ENCODE results near the gene CA5A. TPM values are rescaled to one million over a fixed set of nuclear protein-coding genes. Genes with fewer than 3 reads are reported as not detected.

The CA5A gene
- total and polyA plus RNA-seq, 2 of the 13 experiments (the other 11 are each of a cell fraction or from before 2014, with no cell fraction given), result 66.8 to 106 TPM

DNA sequence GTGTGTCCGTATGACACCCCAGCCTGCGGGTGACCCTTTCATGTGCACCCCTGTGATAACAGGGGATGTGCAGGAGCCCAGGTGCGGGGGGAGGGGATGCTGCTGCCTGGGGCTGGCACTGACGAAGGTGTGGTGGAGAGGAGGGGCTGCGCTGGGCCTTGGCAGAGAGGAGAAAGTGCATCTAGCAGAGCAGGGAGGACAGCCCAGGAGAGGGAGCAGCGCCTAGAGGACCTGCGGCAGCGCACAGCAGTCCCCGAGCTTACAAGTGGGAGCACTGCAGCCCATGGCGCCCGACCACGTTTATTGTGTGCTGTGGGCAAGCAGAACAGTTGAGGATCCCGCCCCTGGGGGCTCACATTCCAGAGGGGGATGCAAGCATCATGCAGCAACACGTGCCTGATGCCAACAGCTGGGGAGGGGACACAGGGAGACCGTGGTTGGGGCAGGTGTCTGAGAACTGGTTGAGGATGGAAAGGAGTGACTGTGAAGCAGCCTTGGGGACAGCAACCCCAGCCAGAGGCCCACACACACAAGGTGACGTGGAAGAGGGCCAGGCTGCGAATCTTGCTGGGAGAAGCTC lies 56.1 kb downstream of the CA5A start (continued):
- TF ChIP-seq, protein P1, sequence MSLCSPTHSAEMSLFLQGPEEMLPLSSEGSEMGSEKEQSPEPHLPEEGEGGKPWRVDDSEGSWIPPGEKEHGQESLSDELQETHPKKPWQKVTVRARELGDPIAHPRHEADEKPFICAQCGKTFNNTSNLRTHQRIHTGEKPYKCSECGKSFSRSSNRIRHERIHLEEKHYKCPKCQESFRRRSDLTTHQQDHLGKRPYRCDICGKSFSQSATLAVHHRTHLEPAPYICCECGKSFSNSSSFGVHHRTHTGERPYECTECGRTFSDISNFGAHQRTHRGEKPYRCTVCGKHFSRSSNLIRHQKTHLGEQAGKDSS (CRISPR knock-in tag; IDR thresholded peaks at IDR 0.05; ENCODE audit: borderline replicate concordance, low read depth), result 0 out of 2 replicates have a peak, but pooled peaks have one; percentile 30
- TF ChIP-seq, protein P2, sequence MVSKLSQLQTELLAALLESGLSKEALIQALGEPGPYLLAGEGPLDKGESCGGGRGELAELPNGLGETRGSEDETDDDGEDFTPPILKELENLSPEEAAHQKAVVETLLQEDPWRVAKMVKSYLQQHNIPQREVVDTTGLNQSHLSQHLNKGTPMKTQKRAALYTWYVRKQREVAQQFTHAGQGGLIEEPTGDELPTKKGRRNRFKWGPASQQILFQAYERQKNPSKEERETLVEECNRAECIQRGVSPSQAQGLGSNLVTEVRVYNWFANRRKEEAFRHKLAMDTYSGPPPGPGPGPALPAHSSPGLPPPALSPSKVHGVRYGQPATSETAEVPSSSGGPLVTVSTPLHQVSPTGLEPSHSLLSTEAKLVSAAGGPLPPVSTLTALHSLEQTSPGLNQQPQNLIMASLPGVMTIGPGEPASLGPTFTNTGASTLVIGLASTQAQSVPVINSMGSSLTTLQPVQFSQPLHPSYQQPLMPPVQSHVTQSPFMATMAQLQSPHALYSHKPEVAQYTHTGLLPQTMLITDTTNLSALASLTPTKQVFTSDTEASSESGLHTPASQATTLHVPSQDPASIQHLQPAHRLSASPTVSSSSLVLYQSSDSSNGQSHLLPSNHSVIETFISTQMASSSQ (IDR thresholded peaks at IDR 0.05; ENCODE audit: low read depth), result no peak
- TF ChIP-seq, protein P2 (CRISPR knock-in tag; IDR thresholded peaks at IDR 0.05; ENCODE audit: borderline replicate concordance), result 0 out of 2 replicates have a peak, but pooled peaks have one; percentile 26
- TF ChIP-seq AKNA (CRISPR knock-in tag; IDR thresholded peaks at IDR 0.05; ENCODE audit: borderline replicate concordance), result no peak
- peak; percentile 54; the same call in 1 of the 2 replicates for TF ChIP-seq TBX2 (CRISPR knock-in tag; IDR thresholded peaks at IDR 0.05; ENCODE audit: borderline replicate concordance)
- TF ChIP-seq, protein P3, sequence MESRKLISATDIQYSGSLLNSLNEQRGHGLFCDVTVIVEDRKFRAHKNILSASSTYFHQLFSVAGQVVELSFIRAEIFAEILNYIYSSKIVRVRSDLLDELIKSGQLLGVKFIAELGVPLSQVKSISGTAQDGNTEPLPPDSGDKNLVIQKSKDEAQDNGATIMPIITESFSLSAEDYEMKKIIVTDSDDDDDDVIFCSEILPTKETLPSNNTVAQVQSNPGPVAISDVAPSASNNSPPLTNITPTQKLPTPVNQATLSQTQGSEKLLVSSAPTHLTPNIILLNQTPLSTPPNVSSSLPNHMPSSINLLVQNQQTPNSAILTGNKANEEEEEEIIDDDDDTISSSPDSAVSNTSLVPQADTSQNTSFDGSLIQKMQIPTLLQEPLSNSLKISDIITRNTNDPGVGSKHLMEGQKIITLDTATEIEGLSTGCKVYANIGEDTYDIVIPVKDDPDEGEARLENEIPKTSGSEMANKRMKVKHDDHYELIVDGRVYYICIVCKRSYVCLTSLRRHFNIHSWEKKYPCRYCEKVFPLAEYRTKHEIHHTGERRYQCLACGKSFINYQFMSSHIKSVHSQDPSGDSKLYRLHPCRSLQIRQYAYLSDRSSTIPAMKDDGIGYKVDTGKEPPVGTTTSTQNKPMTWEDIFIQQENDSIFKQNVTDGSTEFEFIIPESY (CRISPR knock-in tag; IDR thresholded peaks at IDR 0.05), result peak; percentile 38; the same call in 1 of the 2 replicates
- no peak for TF ChIP-seq BRD4 (CRISPR knock-in tag; IDR thresholded peaks at IDR 0.05)
- TF ChIP-seq HDAC2 (CRISPR knock-in tag; IDR thresholded peaks at IDR 0.05), result peak; percentile 21; the same call in 1 of the 2 replicates
- no peak for TF ChIP-seq GATAD1 (CRISPR knock-in tag; IDR thresholded peaks at IDR 0.05)
- TF ChIP-seq PITX1 (CRISPR knock-in tag; IDR thresholded peaks at IDR 0.05), result peak; percentile 25; the same call in 1 of the 2 replicates
- 0 out of 2 replicates have a peak, but pooled peaks have one; percentile 29 for TF ChIP-seq ZNF761 (CRISPR knock-in tag; conservative IDR thresholded peaks at IDR 0.05)
- no peak for TF ChIP-seq SNRNP70 (IDR thresholded peaks at IDR 0.05; ENCODE audit: low read depth, low read length)
- no peak for TF ChIP-seq ZNF703 (CRISPR knock-in tag; IDR thresholded peaks at IDR 0.05; ENCODE audit: borderline replicate concordance)
- no peak for TF ChIP-seq TCF7 (IDR thresholded peaks at IDR 0.05; ENCODE audit: low read depth)
- peak; percentile 54; the same call in 1 of the 2 replicates for TF ChIP-seq HNRNPL (IDR thresholded peaks at IDR 0.05; ENCODE audit: low read depth, low read length)
- TF ChIP-seq SAP130 (CRISPR knock-in tag; IDR thresholded peaks at IDR 0.05; ENCODE audit: low read depth), result 0 out of 2 replicates have a peak, but pooled peaks have one; percentile 7
- TF ChIP-seq JARID2 (CRISPR knock-in tag; IDR thresholded peaks at IDR 0.05; ENCODE audit: insufficient replicate concordance), result no peak
